ENCODE data around the gene RELN.

Gene RELN

DNA sequence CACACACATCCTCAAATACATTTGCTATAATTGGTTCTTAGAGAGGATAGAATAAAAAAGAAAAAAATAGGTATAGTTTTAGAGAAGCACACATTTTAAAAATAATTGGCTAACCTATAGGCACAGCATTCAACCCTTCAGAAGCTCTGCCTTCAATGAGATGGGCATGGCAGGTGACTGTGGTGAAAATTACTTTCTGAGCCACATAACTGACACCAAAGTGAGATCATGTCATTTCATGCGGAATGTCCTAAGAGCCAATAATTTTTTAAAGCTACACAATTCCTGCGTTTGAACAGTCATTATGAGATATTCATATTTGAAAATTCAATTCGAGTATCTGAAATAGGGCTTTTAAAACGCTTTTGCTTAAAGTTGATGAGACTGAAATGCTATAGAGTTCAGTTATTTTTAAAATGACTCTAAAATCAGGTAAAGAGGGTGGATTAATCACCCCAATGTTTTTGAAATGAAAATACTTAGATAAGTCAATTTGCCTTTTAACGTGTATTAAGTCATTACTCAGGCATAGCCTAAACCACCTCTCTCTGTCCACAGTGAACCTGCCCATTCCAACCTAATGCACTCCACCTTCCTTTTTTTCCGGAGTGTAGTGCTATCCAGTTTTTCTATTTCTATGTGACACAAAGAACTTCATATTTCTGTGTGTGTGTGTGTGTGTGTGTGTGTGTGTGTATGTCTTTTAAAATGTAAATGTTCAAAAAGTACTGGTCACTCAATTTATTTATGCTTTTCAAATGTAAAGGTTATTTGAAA is 6.1 kb downstream of the RELN start:
- no peaks in the 10 kb centered on the region for H3K36me3 Mint-ChIP-seq (ENCODE audit: low read depth)
- no peak overlapping the region for H3K27ac Mint-ChIP-seq
- no peaks in the 10 kb centered on the region for H3K4me1 Mint-ChIP-seq (ENCODE audit: low read depth)
- no peak overlapping the region for H3K4me3 Mint-ChIP-seq
- H3K9me3 Mint-ChIP-seq = no peaks in the 10 kb centered on the region
- H3K27me3 Mint-ChIP-seq (ENCODE audit: low read depth) = peaks cover 35% of the 10 kb centered on the region

DNA sequence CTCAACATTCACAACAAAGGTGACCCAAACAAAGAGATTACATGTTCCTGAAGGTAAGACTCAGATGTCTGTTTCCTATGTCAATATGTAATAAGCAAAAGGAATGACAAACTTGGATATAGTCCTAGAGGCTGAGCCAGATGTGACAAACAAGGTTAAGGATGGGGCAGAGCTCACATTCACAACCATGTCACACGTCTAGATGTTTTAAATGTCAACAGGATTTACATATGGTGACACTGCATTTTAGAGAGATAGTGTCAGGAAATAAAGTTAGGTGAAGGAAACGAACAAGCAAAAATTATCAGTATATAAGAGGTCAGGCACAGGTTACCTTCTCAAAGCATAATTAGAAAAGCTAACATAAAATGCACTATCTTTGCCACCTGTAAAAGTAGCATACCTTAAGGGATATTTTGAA is 8.4 kb downstream of the RELN start:
- Mint-ChIP-seq H3K9me3 (no peaks in the 10 kb centered on the region), H3K4me3 (no peak overlapping the region), H3K27me3 (ENCODE audit: low read depth) (peaks cover 19% of the 10 kb centered on the region), H3K27ac (no peak overlapping the region), H3K36me3 (ENCODE audit: low read depth) (no peaks in the 10 kb centered on the region), H3K4me1 (ENCODE audit: low read depth) (no peaks in the 10 kb centered on the region)

DNA sequence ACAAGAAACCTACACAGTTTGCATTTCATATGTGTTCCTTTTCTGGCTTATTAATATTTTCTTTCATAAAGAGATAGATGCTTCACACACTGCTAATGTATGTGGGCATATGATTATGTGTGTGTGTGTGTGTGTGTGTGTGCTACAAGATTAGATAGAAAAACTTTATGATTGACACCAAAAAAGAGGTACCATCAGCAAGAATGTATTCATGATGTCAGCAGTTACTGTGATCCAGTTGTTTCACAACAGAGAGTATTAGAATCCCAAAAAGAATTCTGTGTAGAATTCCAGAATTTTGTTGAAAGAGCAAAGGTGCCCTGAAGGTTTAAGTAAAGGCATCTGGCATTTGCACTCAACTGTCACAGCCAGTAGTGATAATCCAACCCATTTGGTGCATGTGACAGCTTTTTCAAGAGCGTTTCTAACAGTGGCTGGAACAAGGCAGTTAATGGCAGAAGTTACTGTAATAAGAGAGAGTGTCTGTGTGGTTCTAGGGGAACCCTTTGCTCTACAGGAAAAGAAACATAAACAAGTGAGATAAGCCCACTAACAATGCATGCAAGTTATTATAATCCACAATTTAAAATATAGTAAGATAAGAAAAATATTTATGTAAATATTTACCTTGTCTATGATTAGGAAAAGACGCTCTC is 16.6 kb downstream of the RELN start:
- Mint-ChIP-seq H3K4me3 (no peak overlapping the region), H3K9me3 (no peaks in the 10 kb centered on the region), H3K36me3 (ENCODE audit: low read depth) (no peaks in the 10 kb centered on the region), H3K27ac (no peak overlapping the region), H3K4me1 (ENCODE audit: low read depth) (no peaks in the 10 kb centered on the region), H3K27me3 (ENCODE audit: low read depth) (no peaks in the 10 kb centered on the region)

DNA sequence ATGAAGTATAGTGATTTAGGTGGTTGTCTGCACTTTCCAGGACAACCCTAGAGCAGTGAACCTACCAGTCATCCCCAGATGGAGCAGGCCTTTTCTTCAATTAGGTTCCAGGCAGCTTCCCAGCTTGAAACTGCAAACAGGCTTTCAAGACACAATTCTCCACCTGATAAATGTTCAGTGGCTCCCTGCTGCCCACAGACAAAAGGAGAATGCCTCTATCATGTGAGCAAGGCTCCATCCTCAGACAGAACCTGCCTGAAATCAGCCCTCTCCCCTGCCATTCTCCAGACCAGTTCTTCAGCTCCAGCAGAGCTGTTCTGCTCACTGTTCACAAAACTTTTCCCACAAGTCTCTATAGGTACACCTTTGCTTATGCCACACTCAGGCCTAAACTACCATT is 22.1 kb downstream of the RELN start:
- H3K27ac Mint-ChIP-seq = no peak overlapping the region
- no peaks in the 10 kb centered on the region for H3K9me3 Mint-ChIP-seq
- H3K36me3 Mint-ChIP-seq (ENCODE audit: low read depth) = no peaks in the 10 kb centered on the region
- H3K4me3 Mint-ChIP-seq = no peak overlapping the region
- H3K4me1 Mint-ChIP-seq (ENCODE audit: low read depth) = no peaks in the 10 kb centered on the region
- H3K27me3 Mint-ChIP-seq (ENCODE audit: low read depth) = no peaks in the 10 kb centered on the region

DNA sequence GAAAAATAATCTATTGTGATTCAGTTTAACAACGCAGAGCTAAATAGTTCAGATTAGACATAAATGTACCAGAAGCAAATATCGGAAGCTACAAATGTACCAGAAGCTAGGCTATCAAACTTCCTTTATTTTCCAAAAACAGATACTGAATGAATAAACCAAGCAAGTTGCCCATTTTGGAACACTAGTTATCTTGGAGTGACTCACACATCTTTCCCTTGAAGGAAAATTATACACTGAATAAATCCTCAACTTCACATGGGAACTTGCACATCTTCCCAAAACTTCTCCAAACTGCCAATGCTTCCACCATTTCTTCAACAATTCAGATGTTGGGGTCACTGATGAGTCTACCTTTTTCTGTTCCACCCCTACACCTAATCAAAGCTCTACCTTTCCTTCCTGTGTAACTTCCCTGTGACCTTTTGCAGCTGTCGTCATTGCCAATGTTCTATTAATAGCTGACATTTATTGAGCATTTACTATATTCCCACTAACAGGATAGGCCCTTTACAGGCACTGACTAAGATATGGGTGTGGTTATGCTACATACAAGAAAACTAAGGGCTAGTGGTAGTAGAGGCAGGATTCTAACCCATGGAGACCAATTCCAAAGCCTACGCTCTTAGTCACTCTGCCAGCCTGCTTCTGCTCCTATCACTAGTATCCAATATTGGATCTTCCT is 22.7 kb downstream of the RELN start:
- no peaks in the 10 kb centered on the region for H3K9me3 Mint-ChIP-seq
- no peaks in the 10 kb centered on the region for H3K27me3 Mint-ChIP-seq (ENCODE audit: low read depth)
- no peak overlapping the region for H3K4me3 Mint-ChIP-seq
- no peaks in the 10 kb centered on the region for H3K4me1 Mint-ChIP-seq (ENCODE audit: low read depth)
- no peaks in the 10 kb centered on the region for H3K36me3 Mint-ChIP-seq (ENCODE audit: low read depth)
- H3K27ac Mint-ChIP-seq = no peak overlapping the region

DNA sequence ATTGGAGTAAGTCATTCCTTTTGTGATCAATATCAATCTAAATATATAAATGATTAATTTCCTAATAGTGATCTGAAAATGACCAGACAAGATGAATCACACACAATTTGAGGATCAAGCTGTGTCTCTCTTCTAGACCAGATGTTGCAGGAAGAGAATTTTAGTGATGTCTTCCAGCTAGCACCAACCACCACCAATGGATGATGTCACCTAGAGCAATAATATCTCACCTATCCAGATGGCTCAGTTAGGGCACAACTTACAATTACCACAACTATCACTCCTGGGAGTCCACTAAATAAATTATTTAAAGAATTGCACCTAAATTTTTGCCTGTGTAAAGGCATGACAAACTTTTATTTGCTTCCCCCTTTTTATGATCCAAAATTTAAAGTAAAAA is 25.2 kb downstream of the RELN start:
- Mint-ChIP-seq H3K36me3 (ENCODE audit: low read depth) (no peaks in the 10 kb centered on the region), H3K4me1 (ENCODE audit: low read depth) (no peaks in the 10 kb centered on the region), H3K27ac (no peak overlapping the region), H3K9me3 (no peaks in the 10 kb centered on the region), H3K27me3 (ENCODE audit: low read depth) (no peaks in the 10 kb centered on the region), H3K4me3 (no peak overlapping the region)

DNA sequence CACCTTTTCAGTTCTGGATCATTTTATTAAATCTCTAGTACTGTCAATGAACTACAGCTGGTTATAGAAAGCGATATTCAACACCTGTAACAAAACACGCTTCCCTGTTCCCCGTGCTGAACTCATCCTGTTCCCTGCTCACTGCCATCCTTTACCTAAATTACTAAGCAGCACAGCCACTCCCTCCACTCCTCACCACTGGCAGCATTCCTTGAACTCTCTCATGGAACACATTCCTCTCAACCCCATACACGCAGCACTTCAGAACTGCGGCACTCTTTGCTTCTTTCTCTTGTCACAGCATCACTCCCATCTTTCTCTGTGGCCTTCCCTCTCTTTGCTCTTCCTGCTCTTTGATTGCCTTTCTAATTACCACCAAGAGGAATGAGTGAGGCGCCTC is 27.4 kb downstream of the RELN start:
- no peaks in the 10 kb centered on the region for H3K36me3 Mint-ChIP-seq (ENCODE audit: low read depth)
- H3K27ac Mint-ChIP-seq = no peak overlapping the region
- H3K4me1 Mint-ChIP-seq (ENCODE audit: low read depth) = no peaks in the 10 kb centered on the region
- no peak overlapping the region for H3K4me3 Mint-ChIP-seq
- no peaks in the 10 kb centered on the region for H3K9me3 Mint-ChIP-seq
- no peaks in the 10 kb centered on the region for H3K27me3 Mint-ChIP-seq (ENCODE audit: low read depth)

DNA sequence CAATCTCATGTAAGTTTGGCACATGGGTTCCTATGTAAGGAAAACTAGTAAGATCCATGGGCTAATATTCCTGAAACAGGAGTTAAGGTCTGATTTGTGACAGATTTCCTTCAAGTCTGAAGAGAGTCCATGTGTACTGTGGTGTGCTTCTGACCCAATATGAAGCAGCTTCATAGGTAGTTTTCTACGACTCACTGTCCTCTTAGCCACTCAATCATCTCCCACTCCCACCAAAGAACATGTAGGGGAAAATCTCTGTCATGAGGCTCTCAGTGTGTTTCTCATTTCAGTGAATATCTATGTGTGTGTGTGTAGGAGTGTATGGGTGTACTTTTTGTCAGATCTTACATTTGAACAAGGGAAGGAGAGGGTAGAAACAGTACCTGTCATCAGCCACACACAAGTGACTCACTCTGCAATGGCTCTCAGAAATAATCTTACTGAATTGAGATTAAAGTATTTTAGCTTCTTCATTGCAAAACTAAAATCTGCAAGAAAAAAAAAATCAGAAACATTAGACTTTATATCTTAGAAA is 31.1 kb downstream of the RELN start:
- Mint-ChIP-seq H3K4me1 (ENCODE audit: low read depth) (no peaks in the 10 kb centered on the region), H3K27ac (no peak overlapping the region), H3K9me3 (no peaks in the 10 kb centered on the region), H3K36me3 (ENCODE audit: low read depth) (no peaks in the 10 kb centered on the region), H3K27me3 (ENCODE audit: low read depth) (peaks cover 8% of the 10 kb centered on the region), H3K4me3 (no peak overlapping the region)

DNA sequence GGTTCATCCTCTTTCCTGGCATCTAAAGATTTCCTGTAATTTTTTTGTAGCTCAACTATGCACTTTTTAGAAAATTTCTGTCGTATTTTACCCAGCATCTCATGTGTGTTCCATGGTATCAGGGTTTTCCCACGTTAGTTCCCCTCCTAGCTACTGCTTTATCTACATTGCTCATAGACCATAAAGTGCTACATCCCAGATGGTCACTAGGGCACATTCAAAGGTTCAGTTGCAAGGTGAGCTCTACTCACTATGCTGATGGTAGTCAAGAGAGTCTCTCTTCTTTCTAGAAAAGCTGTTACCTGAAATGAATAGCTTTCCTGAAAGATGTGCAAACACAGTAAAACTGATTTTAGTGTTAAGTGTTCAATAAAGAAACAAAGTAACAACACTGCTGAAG is 33.5 kb downstream of the RELN start:
- Mint-ChIP-seq H3K4me3 (no peak overlapping the region), H3K27ac (no peak overlapping the region), H3K4me1 (ENCODE audit: low read depth) (no peaks in the 10 kb centered on the region), H3K9me3 (no peaks in the 10 kb centered on the region), H3K27me3 (ENCODE audit: low read depth) (peaks cover 12% of the 10 kb centered on the region), H3K36me3 (ENCODE audit: low read depth) (no peaks in the 10 kb centered on the region)

DNA sequence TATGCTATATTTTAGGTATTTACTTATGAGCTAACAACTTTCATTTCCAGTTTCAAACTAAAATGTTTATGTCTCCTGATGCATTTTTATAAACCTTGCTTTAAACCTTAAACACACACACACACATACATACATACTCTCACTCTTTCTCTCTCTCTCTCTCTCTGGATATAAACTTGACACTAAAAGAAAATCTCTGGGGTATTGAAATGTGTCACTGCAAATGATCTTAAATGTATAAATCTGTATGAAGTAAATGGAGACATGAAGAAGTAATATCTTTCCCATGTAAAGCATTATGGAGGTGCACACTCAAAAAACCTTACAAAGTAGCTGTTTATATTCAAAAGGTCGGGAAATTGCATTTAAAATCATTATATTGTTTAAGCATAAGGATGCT is 37.0 kb downstream of the RELN start:
- Mint-ChIP-seq H3K27ac (no peak overlapping the region), H3K4me1 (ENCODE audit: low read depth) (no peaks in the 10 kb centered on the region)

DNA sequence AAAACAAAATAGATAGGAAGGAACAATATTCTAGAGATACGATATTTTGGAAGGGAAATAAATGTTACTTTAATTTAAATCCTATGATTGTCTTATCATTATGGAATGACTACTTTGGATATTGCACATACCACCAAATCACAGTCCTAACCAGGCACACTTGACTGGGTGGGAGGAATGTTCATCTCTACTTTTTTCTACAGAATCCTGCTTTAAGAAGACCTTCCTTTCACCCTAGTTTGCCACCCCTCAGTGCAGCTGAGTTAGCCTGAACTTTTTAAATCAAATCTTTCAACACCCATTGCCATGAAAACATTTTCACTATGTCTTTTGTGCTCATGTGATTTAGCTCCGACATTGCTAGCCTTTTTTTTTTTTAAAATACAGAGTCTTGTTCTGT is 38.1 kb downstream of the RELN start:
- Mint-ChIP-seq H3K4me1 (ENCODE audit: low read depth) (no peaks in the 10 kb centered on the region), H3K36me3 (ENCODE audit: low read depth) (no peaks in the 10 kb centered on the region), H3K27ac (no peak overlapping the region), H3K27me3 (ENCODE audit: low read depth) (peaks cover 9% of the 10 kb centered on the region), H3K4me3 (no peak overlapping the region), H3K9me3 (no peaks in the 10 kb centered on the region)

More for the DNA sequence above, 37.0 kb downstream of the RELN start:
- Mint-ChIP-seq H3K9me3 (no peaks in the 10 kb centered on the region), H3K36me3 (ENCODE audit: low read depth) (no peaks in the 10 kb centered on the region), H3K27me3 (ENCODE audit: low read depth) (peaks cover 12% of the 10 kb centered on the region), H3K4me3 (no peak overlapping the region)

DNA sequence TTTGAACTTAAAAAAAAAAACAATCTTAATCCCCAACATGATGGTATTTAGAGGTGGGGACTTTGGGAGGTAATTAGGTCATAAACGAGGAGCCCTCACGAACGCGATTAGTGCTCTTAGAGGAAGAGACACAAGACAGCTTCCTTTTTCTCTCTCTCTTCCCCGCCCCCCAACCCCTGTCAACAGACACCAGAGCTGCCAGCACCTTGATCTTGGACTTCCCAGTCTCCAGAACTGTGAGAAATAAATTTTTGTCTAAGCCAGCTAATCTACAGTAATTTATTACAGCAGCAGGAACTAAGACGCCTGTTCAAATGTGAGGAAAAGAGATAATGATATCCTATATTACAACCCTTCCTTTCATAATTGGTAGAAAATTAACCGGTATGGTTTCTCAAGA is 40.1 kb downstream of the RELN start:
- no peaks in the 10 kb centered on the region for H3K9me3 Mint-ChIP-seq
- H3K27me3 Mint-ChIP-seq (ENCODE audit: low read depth) = peaks cover 4% of the 10 kb centered on the region
- H3K36me3 Mint-ChIP-seq (ENCODE audit: low read depth) = no peaks in the 10 kb centered on the region
- no peak overlapping the region for H3K27ac Mint-ChIP-seq
- no peak overlapping the region for H3K4me3 Mint-ChIP-seq
- no peaks in the 10 kb centered on the region for H3K4me1 Mint-ChIP-seq (ENCODE audit: low read depth)

DNA sequence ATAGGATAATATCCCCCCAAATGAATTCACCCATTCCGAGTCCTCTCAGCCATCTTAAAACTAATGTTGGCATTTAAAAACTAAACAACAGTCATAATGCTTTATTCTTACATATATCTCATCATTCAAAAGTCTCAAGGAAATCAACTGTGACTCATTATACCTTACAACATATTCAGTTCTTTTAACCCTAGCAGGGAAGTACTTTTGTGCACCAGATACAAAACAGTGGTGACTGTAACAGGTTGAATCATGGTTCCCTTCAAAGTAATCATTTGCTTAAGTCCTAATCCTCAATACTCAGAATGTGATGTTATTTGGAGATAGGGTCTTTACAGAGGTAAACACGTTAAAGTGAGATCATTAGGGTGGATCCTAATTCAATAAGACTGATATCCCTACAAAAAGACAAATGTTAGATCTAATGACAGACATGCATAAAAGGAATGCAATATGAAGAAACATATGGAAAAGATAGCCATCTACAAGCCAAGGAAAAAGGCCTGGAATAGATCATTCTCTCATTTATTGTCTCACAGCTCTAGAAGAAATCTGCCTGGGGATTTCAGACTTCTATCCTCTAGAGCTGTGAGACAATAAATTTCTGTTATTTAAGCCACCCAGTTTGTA is 42.3 kb downstream of the RELN start:
- no peaks in the 10 kb centered on the region for H3K36me3 Mint-ChIP-seq (ENCODE audit: low read depth)
- H3K4me3 Mint-ChIP-seq = no peak overlapping the region
- H3K27ac Mint-ChIP-seq = no peak overlapping the region
- no peaks in the 10 kb centered on the region for H3K27me3 Mint-ChIP-seq (ENCODE audit: low read depth)
- no peaks in the 10 kb centered on the region for H3K4me1 Mint-ChIP-seq (ENCODE audit: low read depth)
- H3K9me3 Mint-ChIP-seq = no peaks in the 10 kb centered on the region

DNA sequence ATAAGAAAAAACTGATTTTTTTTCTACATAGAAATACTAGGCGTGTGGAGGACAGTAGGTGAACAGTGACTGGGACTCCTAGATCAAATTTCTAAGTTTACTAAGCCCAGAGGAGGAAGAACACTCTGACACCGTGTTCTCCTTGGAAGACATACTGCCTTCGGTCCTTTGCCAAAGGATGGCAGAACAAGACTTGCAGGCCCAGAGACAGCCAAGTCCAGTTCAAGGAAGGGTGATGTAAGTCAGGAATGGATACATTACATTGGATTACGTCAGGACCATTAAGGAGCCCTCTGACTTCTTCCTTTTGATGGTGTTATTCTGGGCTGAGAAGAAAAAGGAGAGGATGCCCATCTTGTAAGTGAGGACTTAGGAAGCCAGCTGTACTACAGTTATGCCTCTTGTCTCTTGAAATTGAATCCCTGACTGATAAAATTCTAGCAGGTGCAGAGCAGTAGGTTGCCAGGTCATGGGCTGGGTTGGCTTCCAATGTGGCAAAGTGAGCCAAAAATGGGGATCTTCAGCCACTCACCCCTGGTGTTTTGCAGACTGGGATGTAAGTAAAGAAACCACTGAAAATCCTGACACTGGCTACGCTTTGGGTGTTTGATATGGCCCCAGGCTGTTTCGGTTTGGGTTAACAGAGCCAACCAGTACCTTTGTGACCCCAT is 45.1 kb downstream of the RELN start:
- no peaks in the 10 kb centered on the region for H3K9me3 Mint-ChIP-seq
- no peaks in the 10 kb centered on the region for H3K4me1 Mint-ChIP-seq (ENCODE audit: low read depth)
- no peak overlapping the region for H3K4me3 Mint-ChIP-seq
- no peak overlapping the region for H3K27ac Mint-ChIP-seq
- no peaks in the 10 kb centered on the region for H3K36me3 Mint-ChIP-seq (ENCODE audit: low read depth)
- H3K27me3 Mint-ChIP-seq (ENCODE audit: low read depth) = no peaks in the 10 kb centered on the region

Data from T-helper 1 cell treated with Interleukin-12 subunit alpha and Interleukin-12 subunit beta and Interleukin-4 antibody, amounts not matched to agents 30 μg/mL and 1 μg/mL, for 36 hours (primary cell).